GM21447 (cell line): Measurements from ENCODE around the gene CDK5RAP1.

Experiments used
- ATAC-seq: cut with Tn5 transposase; IDR thresholded peaks from one replicate; pipeline ENCODE4 v1.9.1; 2021; ENCODE audit not compliant: unreplicated experiment

Gene CDK5RAP1

DNA sequence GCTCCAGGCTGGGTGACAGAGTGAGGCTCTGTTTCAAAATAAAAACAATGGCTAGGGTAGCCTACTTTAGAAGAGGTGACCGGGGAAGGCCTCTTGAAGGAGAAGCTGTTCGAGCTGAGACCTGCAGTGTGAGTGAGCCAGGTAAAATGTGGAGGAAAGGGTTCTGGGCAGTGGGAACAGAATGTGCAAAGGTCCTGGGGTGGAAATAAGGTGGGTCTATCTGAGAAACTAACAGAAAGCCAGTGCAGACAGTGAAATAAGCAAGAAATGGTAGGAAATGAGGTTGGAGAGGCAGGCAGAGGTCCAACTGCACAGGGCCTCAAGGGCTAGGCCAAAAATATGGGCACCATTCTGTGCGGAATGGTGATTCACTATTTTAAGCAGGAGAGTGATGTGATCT, 64.9 kb downstream of the CDK5RAP1 start:
- ATAC-seq = no peak

DNA sequence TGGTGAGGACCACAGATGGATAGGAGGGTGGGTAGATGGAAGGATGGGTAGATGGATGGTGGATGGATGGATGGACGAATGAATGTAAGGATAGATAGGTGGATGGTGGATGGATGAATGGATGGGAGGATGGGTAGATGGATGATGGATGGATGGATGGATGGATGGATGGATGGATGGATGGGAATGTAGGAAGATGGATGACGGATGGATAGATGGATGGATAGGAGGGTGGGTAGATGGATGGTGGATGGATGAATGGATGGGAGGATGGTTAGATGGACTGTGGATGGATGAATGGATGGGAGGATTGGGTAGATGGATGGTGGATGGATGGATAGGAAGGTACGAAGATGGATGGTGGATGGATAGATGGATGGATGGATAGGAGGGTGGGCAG, 67.2 kb downstream of the CDK5RAP1 start:
- ATAC-seq = no peak

DNA sequence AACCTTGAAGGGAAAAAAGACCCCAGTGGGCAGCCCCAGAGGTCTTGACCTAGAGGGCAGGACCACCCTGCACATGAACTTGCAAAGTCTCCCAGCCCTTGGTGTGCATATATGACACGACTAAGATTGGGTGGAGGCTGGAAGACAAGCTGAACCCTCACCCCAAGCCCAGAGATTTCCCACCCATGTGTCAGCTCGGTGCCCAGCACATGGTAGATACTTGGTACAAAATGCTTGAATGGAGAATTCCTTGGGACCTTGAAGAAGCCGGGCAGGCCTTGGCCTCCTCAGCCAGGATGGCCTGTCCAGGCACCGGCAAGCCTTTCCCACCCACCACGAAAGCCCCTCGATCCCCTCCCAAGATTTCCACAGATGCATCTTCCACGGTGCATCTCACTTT, 67.7 kb downstream of the CDK5RAP1 start:
- ATAC-seq = no peak

DNA sequence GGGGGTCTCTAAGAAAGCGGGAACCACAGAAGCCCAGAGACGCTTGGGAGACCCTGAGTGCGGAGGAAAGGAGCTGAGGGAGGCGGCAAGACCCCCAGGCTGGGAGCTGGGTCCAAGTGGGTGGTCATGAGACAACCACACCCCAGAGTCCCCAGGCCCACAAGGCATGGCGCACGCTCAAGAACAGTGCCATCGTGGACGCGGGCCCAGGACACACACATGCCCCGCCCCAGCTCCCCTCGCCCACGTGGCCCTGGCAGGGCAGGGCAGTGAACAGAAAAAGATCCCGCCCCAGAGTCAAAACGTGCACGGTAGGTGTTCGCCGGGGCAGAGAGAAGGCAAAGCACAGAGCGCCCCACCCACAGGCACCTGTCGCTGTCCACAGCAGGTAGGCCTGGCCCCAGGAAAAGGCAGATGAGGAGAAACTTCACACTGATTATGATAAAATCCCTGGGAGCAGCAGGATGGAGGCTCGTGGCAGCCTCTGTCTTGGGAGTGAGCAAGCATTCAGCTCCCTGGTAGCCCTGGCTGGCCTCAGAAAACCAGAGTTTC, 68.3 kb downstream of the CDK5RAP1 start:
- ATAC-seq = no peak

DNA sequence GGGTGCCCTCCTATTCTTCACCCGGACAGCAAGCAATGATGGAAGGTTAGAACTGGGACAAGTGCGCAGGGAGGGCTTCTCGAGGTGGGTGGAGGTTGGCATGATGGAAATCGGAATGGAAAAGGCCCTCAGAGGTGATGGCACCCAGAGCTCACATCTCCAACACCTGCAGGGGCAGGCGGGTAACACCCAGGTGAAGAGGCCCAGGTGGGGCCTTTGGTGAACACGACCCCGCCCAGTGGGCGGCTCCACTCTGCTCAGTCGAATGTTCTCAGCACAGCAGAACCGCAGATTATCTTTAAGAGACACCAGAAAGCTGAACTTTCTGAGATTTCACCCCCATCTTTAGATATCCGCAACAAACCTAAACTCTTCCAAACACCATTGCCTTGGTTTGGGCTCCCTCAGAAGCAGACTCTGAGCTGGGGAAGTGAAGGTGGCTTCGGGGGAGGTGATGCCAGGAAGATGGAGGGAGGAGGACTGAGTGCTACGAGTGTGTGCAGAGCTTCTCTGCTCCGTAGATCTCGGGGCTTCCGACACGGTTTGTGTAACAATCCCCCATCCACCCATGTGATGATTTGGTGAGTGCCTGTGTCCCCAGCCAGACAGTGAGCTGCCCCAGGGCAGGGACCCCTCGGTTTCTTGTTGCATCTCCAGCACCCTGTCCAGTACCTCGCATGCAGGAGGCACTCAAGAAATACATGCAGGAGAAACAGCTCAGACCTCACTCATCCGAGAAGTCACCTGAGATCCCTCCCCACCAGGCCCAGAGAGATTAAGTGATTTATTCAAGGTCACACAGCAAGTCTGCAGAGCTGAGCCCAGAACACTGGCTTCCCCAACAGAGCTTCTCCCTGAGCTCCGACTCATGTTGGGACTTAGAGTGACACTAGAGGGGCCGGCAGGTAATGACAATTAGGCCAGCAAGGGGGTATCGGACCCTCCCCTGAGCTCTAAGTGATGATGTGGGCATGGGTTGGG, 72.9 kb downstream of the CDK5RAP1 start:
- no peak for ATAC-seq

DNA sequence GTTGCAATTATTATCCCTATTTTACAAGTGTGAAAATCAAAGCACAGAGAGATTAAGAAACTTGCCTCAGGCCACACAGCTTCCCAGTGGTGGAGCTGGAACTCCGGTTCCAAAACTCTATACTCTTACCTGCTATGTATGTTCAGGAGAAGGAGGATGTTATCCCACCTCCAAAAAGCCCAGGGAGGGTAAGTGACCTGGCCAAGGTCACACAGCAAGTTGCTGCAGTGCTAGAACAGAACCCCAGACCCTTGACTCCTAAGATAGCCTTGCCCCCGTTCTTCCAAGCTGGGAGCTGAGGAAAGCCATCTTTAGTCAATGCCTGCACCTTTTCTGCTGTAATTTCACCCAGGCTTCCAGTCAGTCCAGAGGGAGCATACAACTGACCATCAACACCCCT, 76.0 kb downstream of the CDK5RAP1 start:
- ATAC-seq = no peak

DNA sequence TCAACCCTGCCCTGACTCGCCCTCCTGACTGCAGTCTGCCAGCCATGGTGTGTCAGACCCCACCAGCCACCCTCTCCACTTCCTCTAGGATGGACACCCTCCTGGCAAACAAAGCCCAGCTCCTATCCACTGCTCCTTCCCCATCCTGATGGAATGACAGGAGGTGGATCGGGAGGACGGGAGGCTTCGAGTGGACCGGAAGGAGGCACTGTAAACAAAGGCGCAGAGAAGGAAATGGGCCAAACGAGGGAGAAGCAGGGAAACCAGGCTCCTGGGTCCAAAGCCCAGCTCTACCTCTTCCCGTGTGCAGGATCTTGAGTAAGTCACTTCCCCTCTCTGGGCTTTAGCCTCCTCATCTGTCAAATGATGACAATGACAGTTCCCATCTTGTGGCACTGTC, 78.1 kb downstream of the CDK5RAP1 start:
- no peak for ATAC-seq

DNA sequence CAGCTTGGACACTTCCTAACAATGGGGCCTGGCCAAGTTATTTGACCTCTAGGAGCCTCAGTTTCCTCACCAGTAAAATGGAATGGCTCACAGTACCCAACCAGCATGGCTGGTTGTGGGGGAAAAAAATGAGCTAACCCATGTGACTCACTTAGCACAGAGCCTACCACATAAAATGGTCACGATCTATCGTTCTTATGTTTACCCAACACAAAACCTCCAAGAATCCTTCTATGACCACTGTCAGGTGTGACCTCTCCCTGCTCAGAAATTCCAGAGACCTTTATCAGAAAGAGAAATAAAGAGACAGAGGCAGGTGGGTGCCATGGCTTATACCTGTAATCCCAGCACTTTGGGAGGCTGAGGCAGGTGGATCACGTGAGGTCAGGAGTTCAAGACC, 78.9 kb downstream of the CDK5RAP1 start:
- ATAC-seq = no peak

DNA sequence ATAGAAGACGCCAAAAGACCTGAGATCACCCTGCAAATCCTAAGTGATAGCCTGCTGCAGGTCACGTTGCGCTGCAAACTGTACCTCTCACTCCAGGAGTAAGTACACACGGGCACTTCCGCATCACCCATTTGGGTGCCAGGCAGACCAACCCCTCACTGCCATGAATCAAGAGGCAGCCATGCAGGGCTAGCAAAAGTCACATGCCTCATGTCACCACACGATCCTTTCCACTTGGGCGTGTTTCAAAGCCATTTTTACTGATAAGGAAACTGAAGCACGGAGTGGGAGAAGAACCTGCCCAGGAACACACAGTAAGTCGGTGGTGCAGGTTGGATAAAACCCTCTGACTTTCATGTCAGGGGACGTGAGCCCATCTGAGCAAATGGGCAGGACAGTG, 81.3 kb downstream of the CDK5RAP1 start:
- ATAC-seq = no peak

DNA sequence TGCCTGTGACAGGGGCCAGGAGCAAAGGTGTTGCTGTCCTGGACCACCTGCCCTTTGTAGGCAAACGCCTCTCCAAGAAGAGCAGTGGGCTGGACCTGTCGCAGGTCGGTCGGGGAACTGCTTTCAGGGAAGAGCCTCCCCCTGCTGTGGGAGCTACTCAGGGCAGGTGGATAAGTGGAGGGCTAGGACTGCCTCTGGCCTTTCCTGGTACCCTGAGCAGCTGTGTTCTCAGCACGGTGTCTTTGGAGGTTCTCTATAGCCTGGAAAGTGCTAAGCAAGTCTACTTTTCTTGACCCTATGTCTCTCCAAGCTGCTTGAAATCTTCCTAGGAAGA, 83.3 kb downstream of the CDK5RAP1 start:
- no peak for ATAC-seq

DNA sequence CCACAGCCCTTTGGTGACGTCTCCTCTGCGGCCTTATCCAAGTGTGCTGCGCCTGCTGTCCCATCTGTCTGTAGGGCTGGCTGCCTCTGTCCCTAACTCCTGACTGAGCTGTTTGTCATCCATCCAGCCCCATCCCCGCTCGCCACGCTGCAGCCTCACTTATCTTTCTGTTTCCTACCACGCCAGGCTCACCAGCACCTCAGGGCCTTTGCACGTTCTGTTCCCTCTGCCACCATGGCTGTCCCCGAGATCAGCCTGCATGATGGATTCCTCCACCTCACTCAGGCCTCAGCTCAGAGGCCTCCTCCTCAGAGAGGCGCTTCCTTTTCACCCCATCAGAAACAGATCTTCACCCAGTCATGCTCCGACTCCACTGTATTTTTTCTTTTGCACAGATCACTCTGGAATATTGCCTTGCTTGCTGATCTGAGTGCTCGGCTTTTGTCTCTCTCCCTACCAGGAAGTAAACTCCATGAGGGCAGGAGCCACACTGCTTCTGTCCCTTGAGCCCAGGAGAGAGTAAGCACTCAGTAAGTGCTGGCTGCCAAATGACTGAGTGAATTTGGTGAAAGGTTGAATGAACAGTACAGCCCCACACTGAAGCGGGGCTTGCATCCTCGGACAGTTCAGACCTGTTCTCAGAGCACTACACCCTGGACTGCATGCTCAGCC, 83.8 kb downstream of the CDK5RAP1 start:
- ATAC-seq = no peak

DNA sequence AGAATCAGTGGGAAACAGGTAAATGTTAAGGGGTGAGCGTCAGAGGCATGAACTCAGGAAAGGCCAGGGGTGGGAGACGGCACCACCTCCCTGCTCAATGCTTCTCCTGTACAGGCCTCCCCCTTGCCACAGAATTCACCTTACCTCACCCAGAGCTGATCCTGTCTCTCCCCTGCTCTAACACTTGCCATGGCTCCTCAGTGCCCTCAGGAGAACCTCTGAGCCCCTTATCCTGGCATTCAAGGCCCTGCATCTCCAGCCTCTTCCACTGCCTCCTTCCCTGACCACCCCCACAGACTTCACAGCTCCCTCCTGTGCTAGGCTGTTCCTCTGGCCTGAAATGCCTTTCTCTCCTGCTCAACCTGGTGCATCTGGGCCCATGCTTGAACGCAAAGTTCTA, 84.4 kb downstream of the CDK5RAP1 start:
- no peak for ATAC-seq

DNA sequence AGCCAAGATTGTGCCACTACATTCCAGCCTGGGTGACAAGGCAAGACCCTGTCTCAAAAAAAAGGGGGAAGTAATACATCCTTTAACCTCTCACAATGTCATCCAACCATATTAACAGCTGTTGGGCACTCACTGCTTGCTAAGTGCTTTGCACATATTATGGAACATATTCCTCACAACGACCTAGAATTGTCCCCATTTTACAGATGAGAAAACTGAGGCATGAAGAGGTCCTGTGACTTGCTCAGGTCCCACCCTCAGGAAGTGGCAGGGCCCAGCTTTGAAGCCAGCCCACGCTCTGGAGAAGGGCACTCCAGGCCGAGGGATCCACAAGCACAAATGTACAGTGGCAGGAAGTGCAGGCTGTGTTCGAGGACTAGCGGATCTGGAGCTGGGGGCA, 85.0 kb downstream of the CDK5RAP1 start:
- no peak for ATAC-seq

DNA sequence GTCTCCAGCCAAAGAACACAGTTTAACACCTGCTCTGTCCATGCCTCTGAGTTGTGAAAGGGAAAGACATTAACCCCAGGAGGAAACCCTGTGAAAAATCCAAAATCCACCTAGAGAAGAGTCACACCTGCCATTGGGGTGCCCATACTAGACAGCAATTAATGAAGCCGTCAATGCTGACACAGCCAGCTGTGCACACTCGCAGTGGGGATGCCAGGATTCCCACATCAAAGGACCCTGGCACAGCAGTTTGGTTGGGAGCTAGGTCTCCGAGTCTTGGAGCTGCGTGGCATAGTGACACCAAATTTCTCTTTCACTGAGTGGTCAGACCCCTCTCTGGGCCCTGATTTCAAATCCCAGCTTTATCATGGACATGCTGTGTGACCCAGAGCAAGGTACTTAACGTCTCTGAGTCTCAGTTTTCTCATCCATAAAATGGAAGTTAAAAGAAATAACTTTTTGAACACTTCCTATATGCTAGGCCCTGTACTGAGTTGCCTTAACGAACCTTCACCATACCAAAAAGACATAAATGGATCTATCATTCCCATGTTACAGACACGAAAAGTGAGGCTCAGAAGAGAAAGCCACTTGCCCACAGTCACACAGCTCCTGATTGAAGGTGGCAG, 87.5 kb downstream of the CDK5RAP1 start:
- no peak for ATAC-seq

DNA sequence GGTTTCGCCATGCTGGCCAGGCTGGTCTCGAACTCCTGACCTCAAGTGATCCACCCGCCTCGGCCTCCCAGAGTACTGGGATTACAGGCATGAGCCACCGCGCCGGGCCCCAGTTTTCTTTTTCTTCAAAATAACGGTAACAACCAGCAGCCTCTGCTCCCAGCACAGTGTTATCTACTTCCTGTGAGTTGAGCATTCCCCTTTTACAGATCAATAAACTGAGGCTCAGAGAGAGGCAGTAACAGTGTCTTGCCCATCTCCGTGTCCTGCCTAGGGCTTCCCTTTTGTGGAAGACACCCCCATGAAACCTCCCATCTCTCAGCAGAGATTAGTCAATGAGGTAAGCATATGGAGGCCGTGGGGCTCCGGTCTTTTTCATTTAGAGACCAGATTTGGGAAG, 88.7 kb downstream of the CDK5RAP1 start:
- ATAC-seq = no peak

DNA sequence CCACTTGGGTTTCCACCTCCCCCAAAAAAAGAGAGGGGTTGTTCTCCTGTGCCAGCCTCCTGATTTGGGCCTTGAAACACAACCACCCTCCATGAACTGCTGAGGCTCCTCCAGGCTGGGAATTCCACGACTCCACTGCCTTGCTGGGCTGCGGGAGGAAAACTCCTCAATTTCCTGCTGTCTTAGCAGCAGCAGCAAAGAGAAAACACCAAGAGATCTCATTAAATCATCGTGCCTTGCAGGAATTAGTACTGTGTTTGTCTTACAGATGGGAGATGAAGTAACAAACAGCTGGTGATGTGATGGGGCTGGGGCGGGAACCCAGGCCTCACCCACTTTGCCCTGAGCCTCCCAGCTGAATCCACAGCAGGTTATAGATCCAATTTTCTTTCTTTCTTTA, 89.3 kb downstream of the CDK5RAP1 start:
- ATAC-seq = no peak

DNA sequence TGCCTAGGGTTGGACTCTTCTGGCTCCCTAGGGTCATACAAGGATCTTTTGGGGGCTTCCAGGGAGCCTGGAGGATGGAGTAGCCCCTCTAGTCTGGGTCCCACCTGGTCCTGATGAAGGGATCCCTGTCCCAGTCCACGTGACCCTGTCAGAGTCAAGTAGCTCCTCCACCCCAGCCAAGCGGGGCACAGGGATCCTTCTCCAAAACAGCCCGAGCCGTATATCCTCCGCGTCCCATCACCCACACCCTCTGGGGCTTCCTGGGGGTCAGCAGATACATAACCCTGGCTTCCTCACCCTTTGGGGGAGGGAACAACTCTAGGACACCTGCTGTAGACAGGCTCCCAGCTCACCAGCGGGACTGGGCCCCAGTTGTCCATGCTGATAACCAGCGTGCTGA, 90.3 kb downstream of the CDK5RAP1 start:
- no peak for ATAC-seq

DNA sequence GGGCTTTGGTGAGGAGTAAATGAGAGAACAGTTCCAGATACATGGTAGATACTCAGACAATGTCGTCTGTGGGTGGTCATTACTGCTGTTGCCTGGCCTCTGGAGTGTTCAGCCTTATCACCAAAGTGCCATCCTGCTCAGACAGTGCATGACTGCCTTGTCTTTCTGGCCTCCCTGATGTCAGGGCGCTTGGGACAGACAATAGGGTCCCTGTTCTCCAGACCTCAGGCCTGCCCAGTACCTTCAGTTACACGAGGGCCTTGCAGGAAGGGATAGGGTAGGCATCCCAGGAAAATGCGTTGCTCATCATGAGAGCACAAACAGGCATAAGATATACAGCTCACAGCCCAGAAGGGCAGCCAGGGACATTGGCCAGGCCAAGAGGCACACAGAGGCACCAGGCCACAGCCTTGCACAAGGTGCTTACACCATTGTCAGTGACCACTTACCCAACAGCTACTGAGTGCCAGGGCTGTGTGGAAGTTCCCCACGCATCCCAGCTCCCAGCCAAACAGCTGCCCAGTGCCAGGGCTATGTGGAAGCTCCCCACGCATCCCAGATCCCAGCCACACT, 90.9 kb downstream of the CDK5RAP1 start:
- no peak for ATAC-seq

DNA sequence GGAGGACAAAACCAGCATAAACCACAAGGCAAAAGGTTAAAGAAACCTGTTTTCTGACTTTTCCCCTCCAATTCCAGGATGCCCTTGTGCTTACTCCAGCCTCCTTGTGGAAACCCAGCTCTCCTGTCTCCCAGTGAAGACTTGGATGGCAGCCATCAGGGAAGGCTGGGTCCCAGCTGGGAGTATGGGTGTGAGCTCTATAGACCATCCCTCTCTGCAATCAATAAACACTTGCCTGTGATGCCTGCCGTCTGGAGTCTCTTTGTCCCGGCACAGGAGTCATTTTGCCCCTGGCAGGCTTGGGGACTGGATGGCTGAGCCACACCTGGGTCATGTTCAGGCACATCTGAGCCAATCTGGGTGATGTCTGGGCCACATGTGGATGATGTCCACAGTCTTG, 91.7 kb downstream of the CDK5RAP1 start:
- ATAC-seq = no peak
